HL-60/S4 treated with retinoic acid at 250 ng/mL for 4 days and 3 days (cell line): Measurements from ENCODE around the gene UMODL1.
"Not testable (repeated sequence)": the region's sequence is repeated elsewhere in the genome, so short reads cannot be mapped to it uniquely, and the experiment has no call there.

ENCODE experiments used
- in situ Hi-C: fragments of 300-500 bp; cut with MboI; formaldehyde crosslinking; loops from 2 replicates; pipeline ENCODE4 v1.7.0; 2022; ENCODE audit warnings: low sequenced_read_pairs

The UMODL1 gene

DNA sequence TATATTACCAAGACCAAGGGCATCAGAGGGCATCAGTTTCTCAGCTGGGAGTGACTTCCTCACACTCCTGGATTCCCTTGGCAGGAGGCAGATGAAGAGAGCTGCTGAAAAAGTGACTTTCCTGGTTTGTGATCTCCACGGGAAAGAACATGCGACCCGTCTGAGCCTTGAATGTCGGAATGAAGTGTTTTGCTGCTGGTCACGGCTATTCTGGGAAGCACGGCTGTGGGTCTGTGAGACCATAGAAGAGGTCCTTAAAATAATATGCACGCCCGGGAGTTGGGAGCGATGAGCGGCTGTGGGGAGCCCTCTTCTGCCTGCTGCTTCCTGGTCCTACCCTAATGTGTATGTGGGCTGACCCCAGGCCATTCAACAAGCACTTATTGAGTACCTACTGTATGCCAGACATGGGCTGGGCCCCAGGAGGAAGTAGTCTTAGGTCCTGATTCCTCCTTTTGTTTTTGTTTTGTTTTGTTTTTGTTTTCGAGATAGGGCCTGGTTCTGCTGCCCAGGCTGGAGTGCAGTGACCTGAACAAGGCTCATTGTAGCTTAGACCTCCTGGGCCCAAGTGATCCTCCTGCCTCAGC, 13.2 kb upstream of the UMODL1 start:
- in situ Hi-C loops = no loop called here

DNA sequence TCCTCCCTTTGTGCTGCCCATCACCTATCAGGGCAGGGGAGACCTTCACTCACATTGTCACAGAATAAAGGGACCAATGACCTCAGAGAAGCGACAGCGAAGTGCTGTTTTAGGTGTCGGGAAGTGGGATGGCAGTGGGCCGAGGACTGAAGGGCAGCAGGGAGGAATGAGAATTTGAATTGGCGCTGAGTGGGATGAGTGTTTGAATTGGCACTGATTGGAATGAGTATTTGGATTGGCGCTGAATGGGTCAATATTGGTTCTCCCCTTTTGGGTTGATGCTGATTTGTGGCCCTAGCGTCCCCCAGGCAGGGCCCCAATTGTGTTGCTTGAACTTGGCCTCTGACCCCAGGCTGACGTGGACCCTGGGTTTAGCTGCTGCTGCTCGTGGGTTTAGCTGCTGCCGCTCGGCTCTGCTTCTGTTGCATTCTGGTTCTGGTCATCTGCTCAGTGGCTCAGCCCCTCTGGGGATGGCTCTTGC, 12.4 kb upstream of the UMODL1 start:
- in situ Hi-C loops = no loop called here

DNA sequence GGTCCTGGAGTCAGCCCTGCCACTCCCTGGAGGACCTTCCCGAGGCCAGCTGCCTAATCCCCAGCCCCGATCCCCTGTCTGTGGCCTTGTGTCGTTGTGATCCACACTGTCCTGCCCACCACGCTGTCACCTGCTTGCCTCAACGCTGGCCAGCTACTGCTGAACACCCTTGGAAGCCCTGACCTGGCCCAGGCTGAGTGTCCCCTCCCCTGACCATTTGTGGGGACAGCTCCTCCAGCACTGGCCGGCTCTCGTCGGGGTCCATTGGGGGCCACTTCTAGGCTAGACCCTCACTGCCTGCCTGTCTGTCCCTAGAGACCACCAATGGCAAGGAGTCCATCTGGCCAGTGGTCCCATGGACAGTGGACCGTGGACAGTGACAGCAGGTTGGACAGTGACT, 12.0 kb upstream of the UMODL1 start:
- in situ Hi-C loops = no loop called here

DNA sequence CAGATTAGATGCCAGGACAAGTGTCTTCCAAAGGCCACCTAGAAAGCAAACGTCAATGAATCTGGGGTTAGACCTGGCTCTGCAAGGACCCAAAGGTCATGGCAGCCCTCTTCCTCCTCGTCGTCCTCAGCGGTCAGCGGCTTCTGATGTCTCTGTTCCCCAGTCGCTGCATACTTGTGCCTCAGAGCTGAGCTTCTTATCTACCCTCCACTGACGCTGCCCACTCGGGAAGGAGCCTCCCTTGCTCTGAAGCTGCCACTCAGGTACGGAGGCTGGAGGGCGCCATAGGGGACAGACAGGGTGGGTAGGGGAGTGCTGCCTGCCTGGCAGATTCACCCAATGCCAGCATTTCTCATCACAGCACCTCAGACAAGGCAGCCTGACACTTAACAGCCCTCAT, 11.4 kb upstream of the UMODL1 start:
- in situ Hi-C loops = no loop called here

DNA sequence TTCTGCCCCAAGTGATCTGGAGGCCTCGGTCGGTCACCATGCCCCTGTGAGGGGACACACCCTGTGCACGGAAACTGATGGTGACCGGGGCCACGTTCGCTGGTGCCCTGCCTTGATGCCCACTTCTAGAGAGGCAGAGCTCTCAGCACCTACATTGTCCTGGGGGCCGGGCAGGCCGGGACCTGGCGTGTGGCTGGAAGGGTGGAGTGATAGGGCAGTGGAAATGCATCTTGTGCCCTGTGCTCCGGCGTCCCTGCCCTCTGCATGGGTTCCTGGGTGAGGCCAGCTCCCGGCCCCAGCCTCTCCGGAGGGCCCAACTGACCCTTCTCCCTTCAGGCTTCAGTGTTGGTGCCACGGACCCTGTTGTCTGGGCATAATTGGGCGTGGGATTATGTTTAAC, 11.0 kb upstream of the UMODL1 start:
- in situ Hi-C loops = no loop called here

DNA sequence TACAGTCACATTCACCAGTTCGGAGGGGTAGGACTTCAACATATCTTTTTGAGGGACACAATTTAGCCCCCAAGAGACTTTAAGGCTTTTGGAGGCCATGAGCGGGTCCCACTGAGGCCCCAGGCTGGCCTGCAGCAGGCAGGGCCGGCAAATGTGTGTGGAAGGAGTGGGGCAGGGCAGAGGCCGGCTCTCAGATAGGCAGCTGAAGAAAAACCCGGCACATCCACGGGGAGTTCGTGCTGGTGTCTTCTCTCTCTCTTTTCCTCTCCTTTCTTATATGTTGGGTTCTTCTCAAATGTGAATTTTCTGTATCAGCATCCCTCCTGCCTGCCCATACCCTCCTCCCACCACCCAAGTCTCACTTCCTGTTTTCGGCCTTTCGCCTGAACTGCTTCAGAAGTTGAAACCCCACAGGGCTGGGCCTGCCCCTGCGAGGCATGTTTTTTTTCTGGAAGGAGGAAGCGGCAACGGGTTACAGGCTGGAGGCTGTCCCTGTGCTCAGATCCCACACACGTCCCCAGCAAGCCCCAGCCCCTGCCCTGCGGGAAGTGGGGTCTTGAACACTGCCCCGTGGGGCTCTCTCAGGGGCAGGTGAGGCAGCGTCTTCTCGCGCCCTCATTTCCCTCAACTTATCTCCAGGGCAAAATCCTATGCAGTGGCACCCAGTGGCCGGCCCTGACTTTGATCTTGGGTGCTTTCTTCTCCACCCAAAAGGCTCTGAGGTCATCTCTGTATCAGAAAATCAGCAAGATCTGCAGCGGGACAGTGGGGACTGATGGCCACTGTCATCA, 9.7 kb upstream of the UMODL1 start:
- in situ Hi-C loops = no loop called here

DNA sequence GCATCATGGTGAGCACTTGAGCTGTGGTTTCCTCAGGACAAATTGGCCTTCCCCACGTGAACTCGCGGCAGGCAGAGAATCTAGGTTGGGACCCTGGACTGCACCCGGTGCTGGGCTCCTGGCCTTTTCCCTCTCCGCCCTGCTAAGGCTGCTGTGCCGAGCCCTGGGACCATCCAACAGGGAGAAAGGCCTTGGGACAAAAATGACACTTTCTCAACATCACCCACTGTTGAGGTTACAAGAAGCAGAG, 9.2 kb upstream of the UMODL1 start:
- in situ Hi-C loops = no loop called here

DNA sequence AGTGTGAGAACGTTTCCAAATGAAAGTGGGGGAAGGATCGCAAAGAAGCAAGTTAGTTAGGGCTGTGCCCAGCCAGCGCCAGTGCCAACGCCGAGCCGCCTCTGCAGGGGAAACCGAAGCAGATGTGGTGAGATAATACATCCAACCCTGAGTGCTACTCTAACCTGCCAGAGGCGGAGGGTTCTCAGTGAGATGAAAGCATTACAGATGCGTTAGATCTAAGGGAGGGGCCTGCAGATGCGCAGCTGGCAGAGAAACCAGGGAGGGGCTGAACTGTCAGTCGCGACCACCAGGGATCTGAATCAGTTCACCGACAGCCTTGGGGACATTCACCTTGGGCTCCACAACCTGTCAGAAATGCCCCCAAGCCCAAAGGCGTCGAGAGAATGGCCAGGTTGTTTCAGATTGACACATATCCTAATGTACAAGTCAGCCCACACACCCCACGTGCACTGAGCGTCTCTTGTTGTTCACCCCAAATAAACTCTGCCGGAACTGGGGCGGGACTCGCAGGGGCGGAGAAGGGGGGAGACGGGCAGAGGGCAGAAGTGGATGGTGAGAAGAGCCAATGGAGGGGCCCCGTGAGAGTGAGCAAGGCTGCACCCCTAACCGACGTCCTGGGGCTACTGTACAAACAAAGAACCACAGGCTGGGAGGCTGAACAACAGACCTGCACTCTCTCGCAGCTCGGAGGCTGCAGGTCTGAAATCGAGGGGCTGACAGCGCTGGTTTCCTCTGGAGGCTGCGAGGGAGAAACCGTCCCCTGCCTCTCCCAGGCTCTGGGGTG, 8.7 kb upstream of the UMODL1 start:
- in situ Hi-C loops = no loop called here

DNA sequence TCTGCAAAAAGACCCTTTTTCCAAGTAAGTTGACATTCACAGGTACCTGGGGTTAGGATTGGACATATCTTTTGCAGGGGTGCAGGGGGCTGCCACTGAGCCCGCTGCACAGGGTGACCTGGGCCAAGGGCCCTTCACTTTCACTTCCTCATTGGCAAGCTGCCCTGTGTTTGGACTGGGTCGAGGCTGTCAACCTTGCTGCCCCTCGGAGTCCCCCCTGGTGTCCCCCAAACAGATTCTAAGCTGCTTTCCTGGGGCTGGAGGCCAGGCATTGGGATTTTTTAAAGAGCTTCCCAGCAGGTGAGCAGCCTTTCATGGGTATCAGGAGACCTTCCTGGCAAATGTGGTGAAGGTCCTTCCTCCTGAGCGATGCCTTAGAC, 7.9 kb upstream of the UMODL1 start:
- in situ Hi-C loops = no loop called here

DNA sequence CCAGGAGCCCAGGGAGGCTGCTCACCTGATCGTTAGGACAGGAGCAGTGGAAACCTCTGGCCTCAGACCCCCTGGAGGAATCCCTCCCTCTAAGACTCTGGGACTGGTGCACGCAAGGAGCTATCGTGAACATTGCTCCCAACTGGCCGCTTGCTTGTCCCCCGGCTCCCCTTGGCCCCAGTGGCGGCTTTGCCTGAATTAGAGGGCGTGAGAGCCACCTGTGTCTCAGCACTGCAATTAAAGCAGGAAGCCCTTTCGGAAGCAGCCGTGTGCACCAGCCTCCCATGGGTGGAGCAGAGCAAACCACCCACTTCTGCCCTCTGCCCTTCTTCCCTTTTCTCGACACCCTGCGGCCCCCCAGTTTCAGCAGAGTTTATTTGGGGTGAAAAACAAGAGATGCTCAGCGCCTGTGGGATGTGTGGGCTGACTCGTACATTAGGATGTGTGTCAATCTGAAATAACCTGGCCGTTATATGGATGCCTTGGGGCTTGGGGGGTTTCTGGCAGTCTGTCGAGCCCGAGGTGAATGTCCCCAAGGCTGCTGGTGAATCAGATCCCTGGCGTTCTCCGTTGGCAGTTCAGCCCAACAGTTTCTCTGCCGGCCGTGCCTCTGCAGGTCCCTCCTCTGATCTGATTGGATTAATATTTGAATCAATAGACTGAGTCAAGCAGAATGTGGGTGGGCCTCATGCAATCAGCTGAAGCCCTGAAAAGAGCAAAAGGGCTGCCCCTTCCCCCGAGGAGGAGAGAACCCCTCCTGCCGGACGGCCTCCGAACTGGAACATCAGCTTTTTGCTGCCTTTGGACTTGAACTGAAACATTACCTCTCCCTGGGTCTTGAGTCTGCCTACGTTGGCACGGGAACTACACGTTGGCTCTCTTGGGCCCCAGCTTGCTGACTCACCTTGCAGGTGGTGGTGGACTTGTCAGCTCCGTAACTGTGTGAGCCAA, 7.3 kb upstream of the UMODL1 start:
- in situ Hi-C loops = no loop called here

DNA sequence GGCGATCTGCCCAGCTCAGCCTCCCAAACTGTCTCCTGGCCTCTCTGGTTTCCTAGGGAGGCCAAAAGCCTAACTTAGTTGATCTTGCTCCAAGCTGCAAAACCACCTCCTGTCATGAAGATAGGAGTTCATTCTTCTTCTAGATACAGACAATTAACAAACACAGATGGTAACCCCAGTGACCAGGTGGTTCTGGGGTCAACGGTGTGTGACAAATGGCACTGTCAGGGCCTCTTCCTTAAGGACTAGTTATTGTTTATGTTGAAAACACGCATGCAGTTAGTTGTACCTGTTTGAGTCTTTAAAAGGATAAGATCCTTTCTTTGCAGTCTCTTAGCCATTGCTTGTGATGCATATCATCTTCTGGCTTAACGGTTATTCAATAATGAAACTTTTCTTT, 4.6 kb upstream of the UMODL1 start:
- in situ Hi-C loops = no loop called here

DNA sequence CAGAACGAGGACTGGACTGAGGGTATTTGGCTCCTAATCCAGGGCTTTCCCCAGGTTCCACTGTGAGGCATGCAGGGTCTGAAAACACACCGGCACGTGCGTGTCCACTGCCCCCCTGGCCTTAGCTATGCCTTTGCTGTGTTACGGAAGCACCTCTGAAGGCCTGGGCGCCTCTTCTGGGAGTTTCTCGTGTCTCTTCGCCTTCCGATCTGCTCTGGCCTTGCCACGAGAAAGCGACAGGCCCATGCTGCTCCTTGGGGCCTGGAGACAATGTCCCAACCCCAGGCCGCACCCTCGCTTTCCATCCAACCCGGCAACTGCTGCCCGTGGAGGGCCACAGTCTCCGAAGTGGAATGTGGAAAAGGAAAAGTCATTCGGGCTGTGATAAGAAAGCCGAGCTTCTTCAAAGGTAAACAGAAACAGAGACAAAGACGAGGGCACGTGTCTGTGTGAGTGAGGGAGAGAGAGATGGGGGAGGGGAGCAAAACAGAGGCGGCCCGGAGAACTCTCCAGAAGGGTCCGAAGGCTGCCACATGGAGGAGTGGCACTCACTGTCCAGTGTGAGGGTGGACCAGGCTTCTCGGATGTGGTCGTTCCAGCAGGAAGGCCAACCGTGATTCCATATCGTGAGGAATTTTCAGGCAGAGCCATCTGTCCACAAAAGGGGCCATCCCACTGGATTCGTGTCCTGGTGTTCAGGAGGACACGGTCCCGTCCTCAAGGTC, 3.4 kb upstream of the UMODL1 start:
- in situ Hi-C loops = no loop called here

DNA sequence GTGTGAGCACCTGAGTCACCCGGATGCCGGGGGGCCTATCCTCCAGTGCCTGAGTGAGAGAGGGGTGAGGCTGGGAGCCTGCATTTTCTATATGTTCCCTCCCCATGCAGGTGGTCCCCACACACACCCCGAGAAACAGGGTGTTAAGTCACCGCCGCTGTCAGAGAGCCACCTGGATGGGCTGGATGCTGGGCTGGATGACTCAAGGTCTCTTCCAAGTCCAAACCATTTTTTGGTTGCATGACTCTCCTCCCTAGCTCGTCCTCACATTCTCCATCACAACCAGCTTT, 2.9 kb upstream of the UMODL1 start:
- in situ Hi-C loops = no loop called here

DNA sequence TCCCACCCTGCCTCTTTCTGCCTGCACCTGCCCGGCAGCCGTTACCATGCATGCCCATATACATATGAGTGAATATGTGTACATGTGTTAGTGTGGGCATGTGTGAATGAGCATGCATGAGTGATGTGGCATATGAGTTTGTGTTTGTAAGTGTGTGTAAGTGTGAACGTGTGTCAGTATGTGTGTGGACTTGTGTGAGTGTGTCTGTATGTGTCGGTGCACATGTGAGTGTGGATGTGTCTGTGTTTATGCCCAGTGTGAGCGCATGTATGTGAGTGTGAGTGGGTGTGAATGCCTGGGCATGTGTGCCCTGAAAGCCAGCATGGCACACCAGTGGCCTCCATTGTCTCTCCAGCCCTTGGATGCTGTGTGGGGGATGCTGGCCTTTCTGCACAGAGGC, 2.5 kb upstream of the UMODL1 start:
- in situ Hi-C loops = no loop called here

DNA sequence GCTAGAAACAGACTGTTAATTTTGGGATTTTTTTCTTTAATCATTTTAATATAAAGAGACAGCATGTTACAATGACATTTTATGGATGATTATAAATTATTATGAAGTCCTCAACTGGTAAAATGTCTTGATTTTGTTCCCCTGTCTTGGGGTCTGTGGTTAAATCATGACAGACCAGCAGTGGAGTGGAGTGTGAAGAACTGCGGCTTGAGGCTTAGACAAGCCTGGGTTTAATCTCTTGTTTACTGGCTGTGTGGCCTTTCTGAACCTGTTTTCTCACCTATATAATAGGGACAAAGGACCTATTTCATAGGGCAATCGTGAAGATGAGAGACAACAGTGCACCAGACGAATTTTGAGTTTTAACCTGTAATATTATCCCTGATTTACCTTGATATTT, 1.8 kb upstream of the UMODL1 start:
- in situ Hi-C loops = no loop called here

DNA sequence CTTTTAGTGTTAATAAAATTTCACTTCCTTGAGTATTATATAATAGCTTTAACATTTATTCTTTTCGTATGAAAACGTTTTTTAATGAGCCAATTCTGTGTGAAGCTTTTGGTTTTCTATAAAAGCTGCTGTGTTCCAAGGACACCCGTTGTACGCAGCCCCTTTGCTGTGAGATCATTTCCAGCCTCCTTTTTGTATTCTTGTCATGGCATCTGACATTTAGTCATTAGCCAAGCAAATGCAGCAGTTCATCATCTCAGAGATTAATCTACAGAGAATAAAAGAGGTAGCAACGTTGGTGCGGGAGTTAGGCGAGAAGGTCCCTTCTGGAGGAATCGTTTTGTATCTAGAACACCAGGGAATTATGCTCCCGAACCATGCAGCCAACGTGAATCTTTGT, 1.3 kb upstream of the UMODL1 start:
- in situ Hi-C loops = no loop called here

DNA sequence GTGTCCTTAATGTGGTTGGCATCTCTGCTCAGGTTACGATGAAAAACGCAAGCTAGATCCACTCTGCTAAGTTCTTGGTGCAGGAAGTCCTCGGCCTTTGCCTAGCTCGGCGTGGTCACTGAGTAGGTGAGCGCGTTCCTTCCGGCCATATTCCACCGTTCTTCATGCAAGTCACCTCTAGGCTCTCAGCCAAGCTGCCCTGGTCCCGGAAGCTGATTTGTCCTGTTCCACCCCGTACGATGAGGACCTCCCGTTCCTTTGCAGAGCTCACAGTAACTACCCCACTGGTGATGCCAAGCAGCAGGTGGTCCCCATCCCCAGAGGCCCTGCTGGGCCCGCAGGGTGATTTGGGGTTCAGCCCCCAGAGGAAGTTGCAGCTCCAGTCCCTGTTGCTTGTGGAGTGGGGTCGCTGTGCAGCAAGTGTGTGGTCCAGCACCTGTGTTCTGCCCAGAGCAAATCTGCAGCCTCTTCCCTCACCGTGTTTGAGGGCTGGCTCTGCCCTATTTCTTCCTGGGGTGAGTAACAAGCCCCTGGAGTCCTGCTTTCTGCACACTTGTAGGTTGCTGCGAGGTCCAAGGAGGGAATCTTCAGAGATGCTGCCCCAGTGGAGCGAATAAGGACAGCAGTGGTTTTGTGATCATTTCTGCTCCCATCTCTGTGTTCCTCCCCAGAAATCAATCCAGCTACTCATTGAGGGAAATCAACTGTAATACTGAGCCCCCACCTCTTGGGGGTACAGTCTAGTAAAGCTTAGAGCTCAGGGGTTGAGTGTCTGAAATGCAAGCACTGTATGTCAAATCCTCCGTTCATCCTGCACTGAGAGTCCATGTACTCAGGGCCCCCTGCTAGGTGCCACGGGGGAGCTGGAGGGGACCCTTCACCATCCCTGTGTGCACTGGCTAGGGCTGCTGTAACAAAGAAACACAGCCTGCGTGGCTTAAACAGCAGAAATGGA, 2.3 kb downstream of the UMODL1 start:
- in situ Hi-C loops = no loop called here

DNA sequence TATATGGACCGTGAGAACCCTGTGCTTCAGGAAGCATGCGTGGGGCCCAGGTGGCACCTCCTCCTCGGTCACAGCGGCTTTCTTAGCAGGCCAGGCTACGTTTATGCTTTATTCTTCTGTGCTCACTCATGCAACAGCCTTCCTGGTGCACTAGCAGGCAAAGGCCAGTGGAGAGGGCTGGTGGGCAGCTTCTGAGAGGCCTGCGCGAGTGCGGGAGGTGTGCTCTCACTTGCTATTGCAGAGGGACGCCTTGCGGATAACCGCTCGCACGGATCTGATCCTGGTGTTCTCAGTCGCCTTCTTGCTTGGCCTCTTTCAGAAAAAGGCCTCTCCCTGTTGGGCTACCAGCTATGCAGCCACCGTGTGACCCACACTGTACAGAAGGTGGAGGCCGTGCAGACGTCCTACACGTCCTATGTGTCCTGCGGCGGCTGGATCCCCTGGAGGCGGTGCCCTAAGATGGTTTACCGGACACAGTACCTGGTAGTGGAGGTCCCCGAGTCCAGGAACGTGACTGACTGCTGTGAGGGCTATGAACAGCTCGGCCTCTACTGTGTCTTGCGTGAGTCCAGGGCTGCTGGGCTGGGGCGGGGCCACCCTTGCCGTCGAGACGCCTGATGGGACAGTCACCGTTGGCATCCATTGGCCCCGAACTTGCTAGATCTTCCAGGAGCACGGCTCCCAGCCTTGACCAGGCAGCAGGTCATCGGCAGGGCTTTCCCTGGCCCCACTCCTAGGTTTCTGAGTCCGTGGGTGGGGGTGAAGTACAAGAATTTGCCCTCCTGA, 4.8 kb downstream of the UMODL1 start:
- in situ Hi-C loops = no loop called here

DNA sequence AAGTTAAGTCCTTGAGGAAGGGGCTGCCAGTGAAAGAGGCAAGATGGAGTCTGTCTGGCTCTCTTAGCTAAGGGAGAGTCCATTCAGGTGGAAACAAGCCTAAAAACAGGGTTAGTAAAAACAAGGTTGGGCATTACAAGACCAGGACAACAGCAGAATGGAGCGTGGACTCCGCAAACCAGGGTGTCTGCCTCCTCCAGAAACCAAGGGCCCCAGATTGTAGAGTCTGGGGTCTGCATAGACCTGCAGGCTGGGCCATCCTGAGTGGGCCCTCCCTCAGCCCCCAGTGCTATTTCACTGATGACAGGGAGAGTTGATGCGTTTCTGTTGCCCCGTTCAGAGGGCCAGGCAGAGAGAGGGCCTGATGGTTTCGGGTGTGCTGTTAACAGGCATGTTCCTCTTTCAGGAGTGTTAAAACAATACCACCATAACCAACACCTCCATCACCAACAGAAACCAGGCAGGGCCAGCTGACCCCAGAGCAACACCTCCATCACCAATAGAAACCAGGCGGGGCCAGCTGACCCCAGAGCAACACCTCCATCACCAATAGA, 6.6 kb downstream of the UMODL1 start:
- in situ Hi-C loops = not testable (repeated sequence)
